Measurements from ENCODE around the gene YIPF6. TPM values are rescaled to one million over a fixed set of nuclear protein-coding genes. Genes with fewer than 3 reads are reported as not detected.

Gene YIPF6
- total RNA-seq, 1 donor, result 43.2 TPM

DNA sequence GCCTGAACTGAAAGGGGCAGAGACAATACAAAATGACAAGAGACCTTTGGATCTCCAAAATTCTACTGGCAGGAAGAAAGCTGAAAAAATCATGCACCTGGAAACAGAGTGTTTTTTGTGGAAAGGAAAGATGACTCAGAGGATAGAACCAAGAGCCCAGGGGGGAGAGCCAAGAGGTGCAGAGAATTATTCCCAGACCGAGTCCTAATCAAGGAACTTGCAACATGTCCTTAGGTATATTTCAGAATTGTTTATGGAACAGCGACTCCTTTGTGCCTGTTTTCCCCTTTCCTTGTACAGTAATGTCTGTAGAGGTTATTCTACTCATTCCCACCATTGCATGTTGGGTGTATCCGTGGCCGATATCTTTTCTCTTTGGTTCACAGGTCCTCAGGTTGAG is 71.7 kb downstream of the YIPF6 start:
- no peak overlapping the region for H3K4me3 ChIP-seq (ENCODE audit: low read depth, low read length)
- TF ChIP-seq CTCF (IDR thresholded peaks at IDR 0.05; ENCODE audit: insufficient read depth, low read depth, low read length), result no peak
- no peak for DNase-seq (ENCODE audit: low read depth)

- no peak overlapping the region for H3K4me3 ChIP-seq (ENCODE audit: low read depth, low read length)
- DNase-seq (ENCODE audit: low read depth), result no peak
- no peak for TF ChIP-seq CTCF (IDR thresholded peaks at IDR 0.05; ENCODE audit: insufficient read depth, low read depth, low read length)
These were observed 72.4 kb downstream of the YIPF6 start for GRCh38 chrX:68571292-68571609.

- H3K4me3 ChIP-seq (ENCODE audit: low read depth, low read length), result no peak overlapping the region
- no peak for TF ChIP-seq CTCF (IDR thresholded peaks at IDR 0.05; ENCODE audit: insufficient read depth, low read depth, low read length)
- peak; percentile 57 for DNase-seq (ENCODE audit: low read depth)
These were observed 72.9 kb downstream of the YIPF6 start for GRCh38 chrX:68571610-68572311.

DNA sequence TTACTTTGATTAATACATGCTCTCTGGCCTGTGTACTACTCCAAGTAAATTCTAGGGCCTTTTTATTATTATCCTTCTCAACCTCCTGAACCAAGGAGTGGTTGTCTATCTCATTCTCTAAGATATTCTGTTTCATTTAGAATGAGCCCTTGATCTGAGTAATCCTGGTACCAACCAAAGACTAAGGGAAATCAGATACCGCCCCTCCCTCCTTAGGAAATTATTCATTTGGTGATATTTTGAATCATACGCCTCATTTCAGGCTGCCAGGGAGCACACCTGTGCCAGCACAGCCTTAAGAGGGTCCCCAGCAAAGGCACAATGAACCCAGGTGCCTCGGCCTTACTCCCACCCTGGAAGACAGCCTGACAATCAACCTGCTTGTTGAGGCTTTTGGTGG is 75.4 kb downstream of the YIPF6 start:
- H3K4me3 ChIP-seq (ENCODE audit: low read depth, low read length), result no peak overlapping the region
- DNase-seq (ENCODE audit: low read depth), result no peak
- TF ChIP-seq CTCF (IDR thresholded peaks at IDR 0.05; ENCODE audit: insufficient read depth, low read depth, low read length), result no peak

DNA sequence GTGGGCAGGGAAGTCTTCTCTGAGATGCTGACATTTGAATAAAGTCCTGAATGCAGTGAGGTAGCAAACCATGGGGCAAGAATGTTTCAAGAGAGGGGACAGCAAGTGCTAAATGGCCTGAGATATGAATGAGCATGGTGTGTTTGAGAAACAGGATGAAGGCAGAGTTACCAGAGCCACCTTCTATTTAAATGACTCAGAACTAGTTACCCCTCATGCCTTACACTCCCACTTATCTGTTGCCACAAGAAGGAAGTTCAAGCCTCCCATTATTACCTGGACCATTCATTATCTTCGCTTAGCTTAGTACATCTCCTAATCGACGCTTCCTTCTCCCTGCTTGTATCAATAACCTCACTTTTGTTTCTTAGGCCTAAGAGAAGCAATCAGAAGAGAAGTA is 81.0 kb downstream of the YIPF6 start:
- TF ChIP-seq CTCF (IDR thresholded peaks at IDR 0.05; ENCODE audit: insufficient read depth, low read depth, low read length), result no peak
- H3K4me3 ChIP-seq (ENCODE audit: low read depth, low read length), result no peak overlapping the region
- no peak for DNase-seq (ENCODE audit: low read depth)

- DNase-seq (ENCODE audit: low read depth), result no peak
- TF ChIP-seq CTCF (IDR thresholded peaks at IDR 0.05; ENCODE audit: insufficient read depth, low read depth, low read length), result no peak
- H3K4me3 ChIP-seq (ENCODE audit: low read depth, low read length), result no peak overlapping the region
These were observed 85.4 kb downstream of the YIPF6 start for GRCh38 chrX:68584221-68584620.

Small RNA genes within 50 kb of the gene (small RNA-seq; reads per million reads assigned to genes)
- gene RNU6-245P, result not detected

Other genes with a start within 250 kb of the YIPF6 start
- 9.0 and 13.0 TPM in 2 replicates for gene OPHN1, start 65.6 kb upstream of the YIPF6 start, total RNA-seq
- 0.97 and 2.6 TPM in 2 replicates for gene STARD8, start 148.6 kb downstream of the YIPF6 start, total RNA-seq

All from fibroblast of villous mesenchyme (primary cell).